Thyroid gland (tissue), 4 donors: ENCODE data around the gene FICD.

ENCODE experiments used
- POLR2A ChIP-seq, 2 donors: fragments of 450-650 bp; IDR thresholded peaks; one replicate each; pipeline ENCODE4 v1.6.1; 2017; ENCODE audit warnings: antibody characterized with exemption in 2 of 2, mild to moderate bottlenecking in 2 of 2, moderate library complexity in 1 of 2
- TF ChIP-seq, protein P1 (sequence below), 6 experiments: fragments of 200-600 bp in 3 of 6; fragments of 450-650 bp in 3 of 6; sonication (generic) in 3 of 6; IDR thresholded peaks; one replicate each; pipeline ENCODE4 v1.5.1; 2016 to 2019; ENCODE audit warnings: antibody characterized with exemption in 6 of 6, mild to moderate bottlenecking in 2 of 6, inconsistent platforms in 1 of 6, moderate library complexity in 1 of 6

DNA sequence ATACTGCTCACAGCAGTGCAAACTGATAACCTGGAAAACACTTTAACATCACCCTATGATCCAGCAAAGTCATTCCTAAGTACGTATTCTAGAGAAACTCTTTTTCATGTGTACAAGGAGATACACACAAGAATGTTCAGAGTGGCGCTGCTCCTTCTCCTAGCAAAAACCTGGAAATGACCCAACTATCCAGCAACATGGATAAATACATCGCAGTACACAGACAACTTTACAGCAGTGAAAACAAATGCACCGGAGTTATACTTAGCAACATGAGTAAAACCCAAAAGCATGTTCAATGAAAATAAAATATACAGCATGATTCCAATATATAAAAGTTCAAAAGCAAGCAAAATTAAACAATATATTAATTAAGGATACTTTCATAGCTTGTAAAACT, 27.2 kb downstream of the FICD start:
- no peak for TF ChIP-seq POLR2A (IDR thresholded peaks at IDR 0.05)
- TF ChIP-seq, protein P1, sequence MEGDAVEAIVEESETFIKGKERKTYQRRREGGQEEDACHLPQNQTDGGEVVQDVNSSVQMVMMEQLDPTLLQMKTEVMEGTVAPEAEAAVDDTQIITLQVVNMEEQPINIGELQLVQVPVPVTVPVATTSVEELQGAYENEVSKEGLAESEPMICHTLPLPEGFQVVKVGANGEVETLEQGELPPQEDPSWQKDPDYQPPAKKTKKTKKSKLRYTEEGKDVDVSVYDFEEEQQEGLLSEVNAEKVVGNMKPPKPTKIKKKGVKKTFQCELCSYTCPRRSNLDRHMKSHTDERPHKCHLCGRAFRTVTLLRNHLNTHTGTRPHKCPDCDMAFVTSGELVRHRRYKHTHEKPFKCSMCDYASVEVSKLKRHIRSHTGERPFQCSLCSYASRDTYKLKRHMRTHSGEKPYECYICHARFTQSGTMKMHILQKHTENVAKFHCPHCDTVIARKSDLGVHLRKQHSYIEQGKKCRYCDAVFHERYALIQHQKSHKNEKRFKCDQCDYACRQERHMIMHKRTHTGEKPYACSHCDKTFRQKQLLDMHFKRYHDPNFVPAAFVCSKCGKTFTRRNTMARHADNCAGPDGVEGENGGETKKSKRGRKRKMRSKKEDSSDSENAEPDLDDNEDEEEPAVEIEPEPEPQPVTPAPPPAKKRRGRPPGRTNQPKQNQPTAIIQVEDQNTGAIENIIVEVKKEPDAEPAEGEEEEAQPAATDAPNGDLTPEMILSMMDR (IDR thresholded peaks at IDR 0.05), result no peak
